KBM-7 (cell line): ENCODE measurements around the gene KLF7.
A peak's percentile ranks its signal among the peaks of the same experiment; 100 is the strongest.

ENCODE experiments used
- DNase-seq: peaks from one replicate; pipeline ENCODE4 v3.0.0-alpha.2; 2015
- in situ Hi-C: fragments of 300-500 bp; cut with MboI; formaldehyde crosslinking; loops from 2 replicates; pipeline ENCODE4 v1.14.3; 2020; ENCODE audit warnings: low sequenced_read_pairs, low pct_unique_long_range_greater_than_20kb, mixed read lengths

The KLF7 gene

DNA sequence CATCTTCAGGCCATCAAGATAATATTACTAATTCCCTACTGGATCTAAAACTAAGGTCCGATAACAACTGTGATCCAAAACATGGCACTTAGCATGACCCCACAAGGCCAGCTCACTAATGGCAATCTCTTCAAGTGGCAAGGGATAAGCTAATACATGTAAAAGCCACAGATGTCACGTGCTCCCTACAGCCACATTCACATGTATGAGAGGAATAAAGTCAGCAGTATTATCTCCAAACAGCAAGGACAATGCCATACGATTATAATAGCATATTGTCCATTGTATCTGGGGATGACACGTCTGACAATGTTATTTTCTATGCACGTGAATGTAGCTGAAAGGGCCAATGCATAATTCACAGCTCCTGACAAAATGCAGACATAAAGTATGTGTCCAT lies 56.0 kb downstream of the KLF7 start:
- in situ Hi-C loops, result no loop called here

DNA sequence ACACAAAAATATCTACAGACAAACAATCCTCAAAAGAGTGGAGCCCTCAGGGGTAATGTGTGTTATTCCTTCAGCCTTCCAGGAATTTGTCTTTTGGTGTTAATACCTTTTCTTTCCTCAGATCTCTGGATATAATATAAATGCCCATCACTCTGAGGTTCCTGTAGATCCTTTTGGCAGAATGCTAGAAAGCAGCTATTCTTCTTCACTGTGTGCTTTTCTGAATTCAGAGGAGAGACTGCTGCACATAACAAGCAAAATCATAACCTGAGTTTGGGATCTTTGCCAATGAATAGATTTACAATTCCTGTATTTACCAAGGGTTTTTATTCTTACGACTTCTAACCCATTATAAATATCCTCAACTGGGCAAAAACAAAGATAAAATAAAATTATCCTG lies 57.3 kb downstream of the KLF7 start:
- in situ Hi-C loops, result no loop called here
- no peak for DNase-seq

More for the DNA sequence above, 56.0 kb downstream of the KLF7 start:
- DNase-seq, result no peak

DNA sequence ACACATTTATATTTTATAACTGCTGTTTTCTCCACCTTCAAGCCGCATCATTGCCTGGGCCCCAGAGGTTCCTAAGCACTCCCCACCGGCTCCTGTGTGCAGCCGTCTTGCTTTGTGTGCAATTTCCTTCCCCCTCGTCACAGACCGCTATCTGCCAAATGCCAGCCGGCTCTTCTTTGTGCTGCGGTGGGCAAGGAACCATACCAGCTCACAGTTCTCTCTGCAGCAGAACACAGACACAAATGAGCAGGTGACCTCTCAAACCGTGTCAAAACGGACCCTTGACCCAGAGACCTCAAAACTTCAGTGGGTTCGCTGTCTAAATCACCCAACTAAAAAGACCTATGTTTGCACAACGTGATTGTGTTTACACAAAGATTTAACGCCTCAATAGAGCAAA lies 58.2 kb downstream of the KLF7 start:
- DNase-seq, result peak; percentile 48
- in situ Hi-C loops, result no loop called here

DNA sequence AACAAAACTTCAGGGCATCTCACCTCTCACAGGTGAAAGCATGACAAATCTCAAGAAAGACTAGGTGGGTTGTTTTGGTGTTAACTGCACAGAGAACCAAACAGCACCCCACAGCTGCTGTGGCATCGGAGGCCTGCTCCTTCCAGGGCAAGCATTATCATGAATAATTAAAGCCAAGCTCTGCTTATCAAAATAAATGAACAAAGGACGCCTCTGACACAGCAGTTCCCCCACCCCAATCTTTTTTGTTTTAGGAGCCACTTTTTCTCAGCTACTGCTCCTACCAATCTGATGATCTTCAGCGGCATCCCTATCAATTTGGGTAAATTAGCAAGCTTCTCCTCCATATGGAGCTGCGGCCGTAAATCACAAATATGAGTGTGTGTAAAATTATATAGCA lies 58.6 kb downstream of the KLF7 start:
- in situ Hi-C loops, result no loop called here
- DNase-seq, result no peak

DNA sequence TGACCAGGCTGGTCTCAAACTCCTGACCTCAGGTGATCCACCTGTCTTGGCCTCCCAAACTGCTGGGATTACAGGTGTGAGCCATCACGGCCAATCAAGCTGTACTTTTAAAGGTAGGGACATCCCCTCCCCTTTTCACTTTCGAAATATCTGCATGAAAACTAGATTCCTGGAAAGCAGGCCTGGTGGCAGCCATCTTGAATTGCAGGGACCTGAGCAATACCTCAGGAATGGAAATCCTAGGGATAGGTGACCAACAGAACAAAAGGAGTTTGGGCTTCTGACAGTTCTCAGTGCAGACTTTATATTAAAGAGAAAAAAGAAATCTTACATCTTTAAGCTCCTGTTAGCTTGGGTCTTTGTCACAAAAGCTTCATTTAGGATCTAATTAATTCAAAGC lies 62.6 kb downstream of the KLF7 start:
- in situ Hi-C loops, result no loop called here
- no peak for DNase-seq

DNA sequence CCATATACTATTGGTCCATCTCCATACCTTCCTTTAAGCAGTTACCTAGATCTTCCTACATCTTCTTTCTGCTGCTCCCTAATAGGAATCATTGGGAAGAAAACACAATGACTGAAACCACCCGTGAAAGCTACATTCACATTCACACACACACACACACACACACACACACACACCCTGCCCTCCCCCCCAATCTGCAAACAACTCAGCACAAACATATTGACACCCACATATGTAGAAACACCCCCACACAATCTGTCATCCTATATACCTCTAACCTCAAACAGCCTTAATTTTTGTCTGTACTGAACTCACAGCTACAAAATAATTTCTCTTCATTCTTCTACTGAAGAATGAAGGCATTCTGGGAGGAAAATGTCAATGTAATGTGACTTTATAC lies 63.8 kb downstream of the KLF7 start:
- in situ Hi-C loops, result no loop called here
- no peak for DNase-seq

DNA sequence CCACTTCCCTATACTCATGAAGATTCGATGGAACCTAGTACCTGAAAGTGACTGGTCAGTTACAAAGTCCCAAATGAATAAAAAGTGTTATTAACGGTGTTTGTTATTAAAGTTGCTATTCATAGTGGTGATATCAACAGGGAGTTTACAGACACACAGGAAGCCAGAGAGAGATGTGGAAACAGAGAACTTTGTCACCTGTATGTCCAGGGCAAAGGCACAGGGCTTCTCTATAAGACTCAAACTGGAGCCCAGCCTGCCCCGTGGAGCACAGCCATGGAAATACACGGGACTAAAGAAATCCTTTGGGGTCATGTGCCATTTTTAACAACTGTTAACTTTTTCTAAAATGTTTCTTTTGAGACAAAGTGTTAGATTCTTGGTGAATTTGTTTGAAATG lies 68.5 kb downstream of the KLF7 start:
- in situ Hi-C loops, result no loop called here

DNA sequence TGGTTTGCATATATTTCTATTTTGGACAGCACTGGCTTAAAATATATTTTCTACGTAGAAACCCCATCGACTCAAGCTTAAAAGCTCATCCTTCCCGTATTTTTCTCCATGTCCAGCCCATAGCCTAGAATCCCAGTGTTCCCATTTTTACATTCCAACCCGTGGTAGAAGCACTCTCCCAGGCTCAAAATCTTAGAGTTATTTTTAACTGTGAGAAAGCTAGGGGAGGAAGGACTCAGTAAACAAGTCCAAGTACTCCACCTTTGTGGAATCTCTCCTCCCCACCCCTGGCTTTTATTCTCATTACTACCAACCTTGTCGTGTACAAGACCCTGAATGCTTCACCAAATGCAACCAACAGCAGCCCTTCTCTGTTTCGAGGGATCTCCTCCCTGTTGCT lies 69.8 kb downstream of the KLF7 start:
- no peak for DNase-seq
- in situ Hi-C loops, result no loop called here

More for the DNA sequence above, 68.5 kb downstream of the KLF7 start:
- no peak for DNase-seq

DNA sequence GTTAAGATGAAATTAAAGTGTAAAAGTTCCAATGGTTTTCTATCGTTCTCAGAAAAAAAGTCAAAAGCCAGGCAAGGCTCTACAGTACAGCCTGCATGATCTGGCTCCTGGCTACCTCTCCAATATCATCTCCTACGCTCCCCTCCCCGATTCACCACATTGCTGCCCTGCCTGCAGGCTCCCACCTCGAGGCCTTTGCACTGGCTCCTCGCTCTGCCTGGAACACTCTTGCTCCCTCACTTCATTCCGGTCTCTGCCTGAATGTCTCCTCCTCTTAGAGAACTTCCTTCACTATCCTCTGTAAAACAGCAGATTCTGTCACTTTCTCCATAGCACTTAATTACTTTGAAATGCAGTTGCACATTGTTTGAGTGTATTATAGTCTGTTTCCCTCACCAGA lies 72.5 kb downstream of the KLF7 start:
- in situ Hi-C loops, result no loop called here
- DNase-seq, result no peak

DNA sequence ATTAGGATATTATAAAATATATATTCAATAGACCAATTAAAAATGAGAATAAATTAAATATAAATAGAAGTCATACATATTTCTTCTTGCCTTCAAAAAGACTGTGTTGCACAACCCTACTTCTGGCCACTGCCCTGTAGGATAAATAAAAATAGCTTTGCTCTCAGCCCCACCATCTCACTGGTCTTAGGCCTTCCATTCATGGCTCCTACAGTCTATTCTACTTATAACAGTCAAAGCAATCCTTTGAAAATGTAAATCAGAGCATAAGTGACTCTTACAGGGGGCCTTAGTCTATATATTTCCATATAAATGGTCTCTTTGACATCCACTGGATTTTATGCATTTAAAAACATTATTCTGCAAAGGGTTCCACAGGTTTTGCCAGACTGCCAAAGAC lies 72.9 kb downstream of the KLF7 start:
- in situ Hi-C loops, result no loop called here
- no peak for DNase-seq

DNA sequence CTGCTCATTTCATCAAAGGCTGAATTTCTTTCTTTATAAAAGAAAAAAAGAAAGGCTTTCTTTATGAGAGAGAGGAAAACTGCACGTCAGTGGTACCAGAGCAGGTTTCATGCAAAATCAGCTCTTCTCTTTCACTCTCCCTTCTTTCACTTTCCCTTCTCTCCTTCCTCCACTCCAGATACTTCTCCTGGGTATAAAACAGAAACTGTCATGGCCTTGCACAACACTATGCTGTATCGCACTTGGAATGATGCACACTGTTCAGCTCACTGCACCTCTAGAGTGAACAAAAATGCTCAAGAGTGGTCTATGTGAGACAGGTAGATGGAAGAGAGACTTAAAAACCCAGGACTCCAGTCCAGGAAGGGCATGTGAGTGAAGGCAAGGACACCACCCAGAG lies 73.8 kb downstream of the KLF7 start:
- DNase-seq, result no peak
- in situ Hi-C loops, result no loop called here

DNA sequence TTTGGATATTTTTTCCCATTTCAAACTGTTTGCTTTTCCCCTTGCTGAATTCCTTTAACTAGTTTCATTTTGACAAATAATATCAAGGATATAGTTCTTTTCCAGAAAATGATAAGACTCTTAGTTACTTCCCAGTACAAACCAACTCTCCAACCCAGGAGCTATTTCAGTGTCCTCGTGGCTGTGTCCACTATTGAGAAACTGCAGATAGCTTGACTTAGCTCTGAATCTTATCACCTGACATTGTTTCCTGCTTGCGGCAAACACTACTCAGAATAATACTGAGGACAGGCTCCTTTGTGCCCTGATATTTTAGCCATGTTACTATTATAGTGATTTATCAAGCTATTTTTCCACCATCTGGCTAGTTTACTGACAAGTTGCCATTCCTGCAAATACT lies 74.6 kb downstream of the KLF7 start:
- DNase-seq, result no peak
- in situ Hi-C loops, result no loop called here

DNA sequence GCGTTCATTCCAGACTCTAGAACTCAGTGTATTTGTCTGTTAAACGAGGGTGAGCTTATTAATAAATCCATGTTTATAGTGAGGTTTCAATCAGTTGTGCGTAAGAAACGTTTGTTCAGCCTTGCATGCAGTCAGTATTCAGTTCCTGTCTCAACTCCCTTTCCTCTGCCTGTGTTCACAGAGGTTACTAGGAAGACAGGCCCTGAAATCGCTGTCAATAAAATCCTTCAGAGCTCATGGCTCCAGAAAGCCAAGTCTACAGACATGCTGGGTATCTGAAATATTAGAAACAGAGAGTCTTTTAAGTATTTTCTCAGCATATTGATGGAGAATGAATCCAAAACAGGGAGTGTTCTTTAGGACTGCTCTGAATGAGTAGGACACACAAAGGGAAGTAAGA lies 75.4 kb downstream of the KLF7 start:
- DNase-seq, result peak; percentile 39
- in situ Hi-C loops, result no loop called here

DNA sequence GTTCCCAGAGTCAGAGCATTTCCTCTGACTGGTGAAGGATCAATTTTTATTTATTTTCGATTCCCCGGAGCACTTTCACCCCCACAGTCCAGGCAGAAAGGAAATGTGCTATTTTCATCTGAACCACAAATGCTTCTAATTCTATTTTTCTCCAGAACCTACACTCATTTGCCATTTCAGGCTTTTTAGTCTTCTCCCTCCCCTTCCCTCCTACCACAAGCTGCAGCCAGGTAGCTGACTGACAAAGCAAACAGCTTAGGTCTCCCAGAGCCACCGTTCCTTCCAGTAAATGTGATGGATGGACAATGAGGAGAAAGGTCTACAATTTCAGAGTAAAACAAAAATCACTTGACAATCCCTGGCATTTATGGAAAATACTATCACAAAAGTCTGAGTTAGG lies 76.9 kb downstream of the KLF7 start:
- no peak for DNase-seq
- in situ Hi-C loops, result no loop called here

DNA sequence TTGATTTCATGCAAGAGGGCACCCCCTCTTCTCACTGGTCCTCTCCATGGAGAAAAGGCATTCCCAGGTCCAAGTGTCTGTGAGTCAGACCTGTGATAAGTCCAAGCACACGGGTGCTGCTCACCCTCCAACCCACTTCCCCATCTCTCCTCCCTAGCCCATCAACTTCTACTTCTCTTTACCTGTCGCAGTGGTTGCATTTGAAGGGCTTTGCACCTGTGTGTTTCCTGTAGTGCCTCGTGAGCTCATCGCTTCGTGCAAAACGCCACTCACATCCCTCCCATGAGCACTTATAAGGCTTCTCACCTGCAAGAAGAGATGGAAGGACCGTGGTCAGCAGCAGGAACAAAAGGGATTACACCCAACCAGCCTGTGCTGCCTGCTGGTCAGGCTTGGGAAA lies 77.5 kb downstream of the KLF7 start:
- in situ Hi-C loops, result no loop called here

DNA sequence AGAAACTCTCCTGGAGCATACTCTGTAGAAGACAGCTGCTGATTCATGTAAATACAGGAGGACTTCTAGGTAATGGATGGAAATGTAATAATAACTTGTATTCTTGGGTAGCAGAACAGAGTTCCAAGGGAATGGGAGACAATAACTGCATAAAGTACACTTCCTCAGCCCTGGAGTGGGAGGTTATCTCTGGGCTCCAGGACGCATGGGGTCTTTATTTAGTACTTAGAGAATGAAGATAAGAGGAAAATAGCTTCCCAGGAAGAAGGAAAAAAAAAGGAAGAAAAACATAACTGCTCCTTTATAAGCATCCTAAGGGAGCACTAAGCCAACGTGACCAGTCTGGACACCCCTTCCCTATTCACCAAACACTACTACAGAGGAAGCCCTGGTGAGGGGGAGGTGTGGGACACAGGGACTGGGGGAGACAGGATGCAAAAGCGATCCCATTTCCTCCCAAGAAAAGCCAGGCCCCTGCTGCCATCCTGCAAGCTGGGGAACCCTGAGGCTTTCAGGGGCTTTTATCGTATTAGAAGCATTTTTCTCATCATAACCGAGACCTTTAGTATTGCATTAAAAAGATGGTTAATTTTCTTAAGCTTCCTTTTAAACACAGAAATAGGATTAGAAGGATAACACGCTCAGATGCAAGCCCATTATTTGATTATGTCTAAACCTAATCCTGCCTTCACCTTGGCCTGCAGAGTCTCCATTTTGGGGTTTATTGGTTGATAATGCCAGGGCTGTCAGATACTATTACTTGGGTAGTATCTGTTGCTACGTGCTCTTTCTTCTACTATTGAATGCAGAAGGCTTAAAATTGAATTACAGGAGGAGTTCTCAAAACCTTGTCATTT lies 78.5 kb downstream of the KLF7 start:
- in situ Hi-C loops, result no loop called here
- DNase-seq, result no peak

More for the DNA sequence above, 77.5 kb downstream of the KLF7 start:
- no peak for DNase-seq

DNA sequence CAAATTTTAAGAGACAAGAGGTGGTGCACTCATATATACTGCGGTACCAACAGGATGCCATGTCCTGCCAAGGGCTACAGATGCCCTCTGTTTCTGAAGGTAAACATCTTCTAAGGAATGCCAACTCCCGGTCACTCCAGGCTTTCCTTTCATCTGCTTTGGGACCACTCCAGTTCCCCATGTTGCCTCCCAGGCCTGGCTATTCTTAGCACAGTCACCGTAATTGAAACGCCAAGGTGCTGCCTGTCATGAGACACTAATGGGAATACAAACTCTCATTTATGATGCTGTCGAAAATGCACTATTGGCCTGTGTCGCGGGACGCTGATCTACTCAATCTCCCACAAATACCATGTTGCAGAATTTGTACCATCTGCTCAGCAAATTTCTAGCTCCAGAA lies 79.6 kb downstream of the KLF7 start:
- in situ Hi-C loops, result no loop called here
- no peak for DNase-seq

DNA sequence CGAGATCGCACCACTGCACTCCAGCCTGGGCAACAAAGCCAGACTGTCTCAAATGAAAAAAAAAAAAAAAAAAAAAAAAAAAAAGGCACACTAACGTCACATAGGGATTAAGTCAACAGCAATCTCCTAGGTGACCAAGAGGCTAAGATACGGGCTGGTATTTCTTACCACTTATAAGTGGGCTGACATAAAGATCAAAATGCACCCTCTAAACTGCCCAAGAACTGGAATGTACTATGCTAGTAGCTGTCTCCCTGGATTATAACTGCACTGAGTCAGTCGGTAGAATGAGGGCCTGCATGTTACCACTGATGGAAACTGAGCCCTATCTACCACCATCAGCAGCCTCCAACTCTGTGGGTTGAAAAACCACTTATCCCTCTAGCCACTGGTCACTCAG lies 80.6 kb downstream of the KLF7 start:
- DNase-seq, result no peak
- in situ Hi-C loops, result no loop called here

DNA sequence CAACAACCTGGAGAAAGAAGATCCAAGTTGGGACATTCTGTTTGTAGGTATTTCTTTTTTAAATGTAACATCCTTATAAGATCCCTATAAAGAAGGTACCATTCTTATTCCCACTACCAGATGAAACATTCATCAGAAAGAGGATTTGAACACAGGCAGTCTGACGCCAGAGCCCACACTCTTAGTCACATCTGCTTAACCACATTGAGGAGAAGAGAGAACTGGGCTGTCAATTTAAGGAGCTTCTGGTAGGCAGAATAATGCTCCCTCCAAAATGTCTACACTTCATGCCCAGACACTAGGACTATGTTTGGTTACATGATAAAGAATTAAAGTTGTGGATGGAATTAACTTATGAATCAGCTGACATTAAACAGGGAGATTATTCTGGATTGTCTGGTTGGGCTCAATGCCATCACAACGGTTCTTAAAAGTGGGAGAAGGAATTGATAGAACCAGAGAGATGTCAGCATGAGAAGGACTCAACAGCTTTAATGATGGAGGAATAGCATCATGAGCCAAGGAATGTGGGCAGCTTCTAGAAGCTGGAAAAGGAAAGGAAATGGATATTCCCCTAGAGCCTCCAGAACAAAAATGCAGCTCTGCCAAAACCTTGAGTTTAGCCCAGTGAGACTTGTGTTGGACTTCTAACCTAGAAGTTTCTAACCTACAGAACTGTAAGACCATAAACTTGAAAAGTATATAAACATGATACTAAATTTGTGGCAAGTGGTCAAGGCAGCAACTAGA lies 82.2 kb downstream of the KLF7 start:
- DNase-seq, result no peak
- in situ Hi-C loops, result no loop called here

DNA sequence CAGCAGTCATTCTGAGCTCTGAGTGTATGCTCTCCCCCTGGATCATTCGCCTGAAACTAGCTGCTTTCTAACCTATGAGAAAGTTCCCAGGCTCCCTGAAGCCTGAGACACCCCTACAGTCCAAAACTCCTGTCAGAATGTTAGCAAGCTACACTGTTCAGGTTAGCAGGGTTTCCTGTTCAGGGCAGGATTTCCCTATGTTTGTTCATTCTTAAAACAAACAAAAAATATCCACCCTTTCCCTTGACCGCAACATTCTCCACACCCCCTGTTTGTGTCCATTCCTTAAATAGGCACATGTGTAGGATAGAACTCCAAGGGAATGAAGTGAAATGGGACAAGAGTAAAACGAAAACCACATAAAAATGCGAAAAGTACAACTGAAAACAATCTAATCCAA lies 83.1 kb downstream of the KLF7 start:
- in situ Hi-C loops, result no loop called here
- no peak for DNase-seq
